Thymus (tissue), 11 donors: ENCODE measurements around the gene USP5. TPM values are rescaled to one million over a fixed set of nuclear protein-coding genes. Genes with fewer than 3 reads are reported as not detected.

Experiments used
- DNase-seq, 9 donors: peaks; one replicate each; pipeline ENCODE4 v3.0.0-alpha.2; 2013; ENCODE audit warnings: low spot score in 9 of 9, low read depth in 6 of 9, missing footprints in 1 of 9
- H3K27ac ChIP-seq, 2 donors: one replicate each; pipeline ENCODE4 v1.5.1; 2013; ENCODE audit warnings: control low read depth in 1 of 2, low read depth in 1 of 2, low read length in 1 of 2, mild to moderate bottlenecking in 1 of 2, moderate library complexity in 1 of 2
- H3K27me3 ChIP-seq, 2 donors: one replicate each; pipeline ENCODE4 v1.5.1; 2013; ENCODE audit warnings: low read length in 1 of 2; ENCODE audit not compliant: control insufficient read depth in 2 of 2, insufficient read depth in 1 of 2
- H3K36me3 ChIP-seq, 2 donors: one replicate each; pipeline ENCODE4 v1.5.1; 2013; ENCODE audit warnings: low read length in 1 of 2, mild to moderate bottlenecking in 1 of 2, moderate library complexity in 1 of 2; ENCODE audit not compliant: control insufficient read depth in 2 of 2, insufficient read depth in 2 of 2
- H3K4me1 ChIP-seq, 2 donors: one replicate each; pipeline ENCODE4 v1.5.1; 2013; ENCODE audit warnings: low read length in 2 of 2; ENCODE audit not compliant: control insufficient read depth in 2 of 2, insufficient read depth in 2 of 2
- H3K4me3 ChIP-seq, 2 donors: one replicate each; pipeline ENCODE4 v1.5.1; 2013; ENCODE audit warnings: low read length in 2 of 2, control low read depth in 1 of 2, mild to moderate bottlenecking in 1 of 2
- H3K9me3 ChIP-seq, 2 donors: one replicate each; pipeline ENCODE4 v1.5.1; 2013; ENCODE audit warnings: low read length in 1 of 2, mild to moderate bottlenecking in 1 of 2; ENCODE audit not compliant: control insufficient read depth in 2 of 2, insufficient read depth in 1 of 2
- WGBS: extraction: QIAGEN DNeasy Blood & Tissue Kit; methylation state at CpG from one replicate; pipeline ENCODE4 v1.1.7; 2013; 5-methylcytosine and 5-hydroxymethylcytosine counted together
- polyA plus RNA-seq: library from polyadenylated mRNA; stranded (reverse); fragments of 200-250 nt; gene quantifications from one replicate; pipeline ENCODE4 v1.2.3, GENCODE V29; 2013
- total RNA-seq: library from RNA; stranded (reverse); fragments of 120-200 nt; gene quantifications from one replicate; pipeline ENCODE4 v1.2.4, GENCODE V29; 2013
- donor health status: healthy.

USP5 gene
- total and polyA plus RNA-seq, 2 donors: 32.2 to 61.1 TPM

DNA sequence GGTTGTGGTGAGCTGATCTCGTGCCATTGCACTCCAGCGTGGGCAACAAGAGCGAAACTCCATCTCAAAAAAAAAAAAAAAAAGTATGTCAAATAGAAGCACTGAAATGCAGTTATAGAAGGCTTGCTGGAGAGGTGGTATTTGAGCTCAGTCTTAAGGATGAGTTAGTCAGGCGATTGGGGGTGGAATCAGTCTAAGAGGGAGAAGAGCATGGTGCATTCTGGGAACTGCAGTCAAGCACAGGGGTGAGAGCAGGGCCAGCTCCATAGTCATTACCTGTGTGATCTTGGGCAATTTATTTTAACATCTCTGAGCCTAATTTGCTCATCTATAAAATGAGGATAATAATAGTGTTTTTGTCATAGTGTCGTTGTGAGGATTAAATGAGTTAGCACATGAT, 17.1 kb upstream of the USP5 start:
- Histone ChIP-seq H3K36me3 (no peaks in the 10 kb centered on the region), H3K4me3 (no peak overlapping the region), H3K4me1 (peaks cover 0 to 6% of the 10 kb centered on the region in 2 donors), H3K27me3 (peaks cover 11 to 40% of the 10 kb centered on the region in 2 donors), H3K9me3 (no peaks in the 10 kb centered on the region), H3K27ac (no peak overlapping the region)
- 92% methylated on average over 5 of the region's 5 CpGs for WGBS
- DNase-seq: no peak

DNA sequence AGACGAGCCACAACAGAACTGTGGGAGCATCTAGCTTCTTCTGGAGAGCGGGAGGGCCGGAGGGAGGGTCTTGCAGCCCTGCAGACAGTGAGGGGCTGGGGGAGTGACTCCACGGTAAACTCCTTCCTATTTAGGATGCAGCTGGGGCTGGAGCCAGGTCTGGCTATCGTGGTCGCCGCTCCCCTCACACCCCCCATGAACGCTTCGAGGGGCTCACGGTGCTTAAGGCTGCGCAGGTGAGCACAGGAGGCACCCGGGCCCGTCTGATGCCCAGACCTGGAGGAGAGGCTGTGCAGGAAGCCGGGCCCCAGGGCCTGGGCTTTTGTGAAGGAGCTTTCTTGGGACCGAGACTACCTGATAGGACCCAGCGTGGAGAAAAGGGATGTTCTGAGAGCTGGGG, 15.1 kb upstream of the USP5 start:
- Histone ChIP-seq H3K36me3 (no peaks in the 10 kb centered on the region), H3K27ac (no peak overlapping the region), H3K4me3 (no peak overlapping the region), H3K4me1 (peaks cover 0 to 4% of the 10 kb centered on the region in 2 donors), H3K9me3 (no peaks in the 10 kb centered on the region), H3K27me3 (peaks cover 0 to 24% of the 10 kb centered on the region in 2 donors)
- DNase-seq: no peak
- 95% methylated on average over 16 of the region's 16 CpGs for WGBS

DNA sequence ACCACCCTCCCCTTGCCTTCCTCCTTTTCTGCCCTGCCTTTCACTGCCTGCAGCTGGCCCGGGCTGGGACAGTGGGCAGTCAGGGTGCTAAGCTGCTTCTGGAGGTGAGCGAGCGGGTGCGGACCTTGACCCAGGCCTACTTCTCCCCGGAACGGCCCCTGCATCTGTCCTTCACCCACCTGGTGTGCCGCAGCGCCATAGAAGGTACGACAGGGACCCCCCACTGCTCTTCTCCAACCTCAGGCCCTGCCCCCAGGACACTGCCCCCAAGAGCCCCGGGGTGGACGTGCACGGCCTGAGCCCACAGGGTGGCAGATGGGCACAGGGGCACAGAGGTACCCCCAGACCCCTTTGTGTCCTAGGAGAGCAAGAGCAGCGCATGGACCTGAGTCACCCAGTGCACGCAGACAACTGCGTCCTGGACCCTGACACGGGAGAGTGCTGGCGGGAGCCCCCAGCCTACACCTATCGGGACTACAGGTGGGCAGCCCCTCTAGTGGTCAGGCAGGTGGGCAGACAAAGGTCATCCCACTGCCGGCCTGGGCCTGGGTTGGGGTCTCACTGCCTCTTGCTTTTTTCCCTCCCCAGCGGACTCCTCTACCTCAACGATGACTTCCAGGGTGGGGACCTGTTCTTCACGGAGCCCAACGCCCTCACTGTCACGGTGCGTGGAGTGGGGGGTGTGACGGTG, 14.4 kb upstream of the USP5 start:
- Histone ChIP-seq H3K36me3 (no peaks in the 10 kb centered on the region), H3K27me3 (peaks cover 0 to 20% of the 10 kb centered on the region in 2 donors), H3K4me1 (peaks cover 0 to 4% of the 10 kb centered on the region in 2 donors), H3K4me3 (no peak overlapping the region), H3K27ac (no peak overlapping the region), H3K9me3 (no peaks in the 10 kb centered on the region)
- 97% methylated on average over 26 of the region's 26 CpGs for WGBS
- DNase-seq: no peak

DNA sequence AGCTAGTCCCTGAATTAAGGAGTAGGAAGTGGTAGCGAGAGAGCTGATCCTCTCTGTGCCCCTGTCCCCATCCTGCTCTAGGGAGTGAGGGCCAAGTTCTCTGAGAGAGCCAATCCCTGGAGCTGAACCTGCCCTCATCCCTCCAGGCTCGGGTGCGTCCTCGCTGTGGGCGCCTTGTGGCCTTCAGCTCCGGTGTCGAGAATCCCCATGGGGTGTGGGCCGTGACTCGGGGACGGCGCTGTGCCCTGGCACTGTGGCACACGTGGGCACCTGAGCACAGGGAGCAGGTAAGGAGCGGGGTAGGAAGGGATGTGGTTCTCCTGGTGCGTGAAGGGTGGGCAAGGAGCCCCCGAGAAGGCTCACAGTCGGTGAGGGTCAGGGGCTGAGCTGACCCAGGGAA, 13.1 kb upstream of the USP5 start:
- Histone ChIP-seq H3K4me3 (no peak overlapping the region), H3K27ac (no peak overlapping the region), H3K9me3 (no peaks in the 10 kb centered on the region), H3K36me3 (no peaks in the 10 kb centered on the region), H3K27me3 (peaks cover 0 to 15% of the 10 kb centered on the region in 2 donors), H3K4me1 (peaks cover 0 to 4% of the 10 kb centered on the region in 2 donors)
- no peak for DNase-seq
- 98% methylated on average over 16 of the region's 16 CpGs for WGBS

DNA sequence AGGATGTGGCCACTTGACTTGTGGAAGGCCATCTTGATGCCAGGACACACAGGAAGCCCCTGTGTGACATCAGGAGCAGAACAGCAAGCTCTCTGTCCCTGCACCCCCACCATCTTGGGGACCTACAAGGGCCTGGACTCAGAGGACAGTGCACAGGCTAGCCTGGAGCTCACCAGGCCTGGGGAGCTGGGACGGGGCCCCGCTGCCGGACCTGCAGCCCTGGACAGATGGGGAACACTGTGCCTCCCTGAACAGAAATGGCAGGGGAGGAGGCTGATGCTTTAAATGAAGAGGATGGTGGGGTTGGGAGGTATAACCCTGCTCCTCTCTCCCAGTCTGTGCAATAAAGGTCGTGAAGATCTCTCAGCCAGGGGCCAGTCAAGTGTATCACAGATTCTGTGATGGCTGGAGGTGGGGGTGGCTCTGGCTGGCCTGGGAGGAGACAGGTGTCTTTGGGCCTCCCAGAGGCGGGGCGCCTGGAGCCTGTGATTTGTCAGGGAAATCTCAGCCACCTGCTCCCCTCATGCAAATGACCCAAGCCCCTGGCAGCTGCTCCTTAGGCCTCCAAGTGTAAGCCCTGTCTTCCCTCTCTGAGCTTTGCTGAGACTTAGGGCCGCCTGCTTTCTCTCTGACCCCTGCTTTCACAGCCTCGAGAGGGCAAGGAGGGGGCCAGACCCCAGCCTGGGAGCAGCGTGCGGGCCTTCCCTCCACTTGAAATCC, 12.3 kb upstream of the USP5 start:
- H3K4me3 ChIP-seq: no peak overlapping the region
- WGBS: 94% methylated on average over 10 of the region's 10 CpGs
- H3K9me3 ChIP-seq: no peaks in the 10 kb centered on the region
- no peak for DNase-seq
- H3K4me1 ChIP-seq: peaks cover 0 to 4% of the 10 kb centered on the region in 2 donors
- peaks cover 0 to 13% of the 10 kb centered on the region in 2 donors for H3K27me3 ChIP-seq
- H3K27ac ChIP-seq: no peak overlapping the region
- H3K36me3 ChIP-seq: no peaks in the 10 kb centered on the region

DNA sequence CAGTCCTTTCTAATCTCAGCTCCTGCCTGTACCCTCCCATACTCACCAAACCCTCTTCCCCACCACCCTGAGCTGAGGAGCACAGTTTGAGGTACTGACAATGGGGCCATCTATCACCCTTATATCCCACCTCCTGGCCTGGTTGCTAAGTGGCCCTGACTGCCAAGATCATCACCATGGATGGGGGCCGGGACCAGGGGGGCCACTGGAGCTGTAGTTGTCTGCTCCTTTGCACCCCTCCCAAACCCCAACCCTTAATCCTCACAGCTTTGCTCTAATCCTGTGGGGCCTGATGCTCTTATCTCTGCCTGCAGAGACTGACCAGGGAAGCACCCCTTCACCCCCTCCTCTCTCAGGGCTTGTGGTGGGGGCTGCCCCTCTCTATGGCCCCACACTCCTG, 11.6 kb upstream of the USP5 start:
- 96% methylated on average over 1 of the region's 1 CpG for WGBS
- H3K4me1 ChIP-seq: peaks cover 0 to 4% of the 10 kb centered on the region in 2 donors
- no peak overlapping the region for H3K27ac ChIP-seq
- peaks cover 4% of the 10 kb centered on the region in 2 donors for H3K36me3 ChIP-seq
- no peaks in the 10 kb centered on the region for H3K9me3 ChIP-seq
- no peak for DNase-seq
- no peak overlapping the region for H3K4me3 ChIP-seq
- peaks cover 0 to 13% of the 10 kb centered on the region in 2 donors for H3K27me3 ChIP-seq

DNA sequence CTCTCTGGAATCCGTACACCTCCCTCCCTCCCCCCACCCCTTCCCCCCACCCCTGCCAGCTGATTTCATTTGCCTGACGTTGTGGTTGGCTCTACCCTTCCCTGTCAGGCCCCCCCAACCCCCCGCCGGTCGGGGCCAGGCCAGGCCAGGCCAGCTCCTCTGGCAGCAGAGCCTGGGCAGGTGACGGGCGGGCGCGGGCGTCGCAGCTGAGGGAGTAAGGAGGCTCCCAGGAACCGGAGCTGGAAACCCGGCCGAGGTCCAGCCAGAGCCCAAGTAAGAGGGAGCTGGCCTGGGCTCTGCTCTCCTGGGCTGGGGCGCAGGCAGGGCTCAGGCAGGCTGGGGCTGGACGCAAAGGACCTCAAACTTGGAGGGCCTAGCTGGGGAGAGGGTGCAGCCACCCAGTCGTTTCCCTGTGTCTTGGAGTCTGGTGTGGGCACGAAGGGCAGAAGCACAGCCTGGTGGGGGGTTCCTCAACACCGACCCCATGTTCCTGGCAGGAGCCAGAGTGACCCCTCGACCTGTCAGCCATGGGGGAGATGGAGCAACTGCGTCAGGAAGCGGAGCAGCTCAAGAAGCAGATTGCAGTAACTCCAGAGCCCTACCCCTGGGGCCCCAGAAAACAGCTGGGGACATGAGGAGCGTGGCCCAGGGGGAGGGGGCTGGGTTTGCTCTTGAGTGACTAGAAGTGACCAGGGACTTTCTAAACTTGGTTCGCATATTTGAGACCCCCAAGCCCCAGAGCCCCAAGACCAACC, 11.0 kb upstream of the USP5 start, which contains the start of gene GNB3:
GNB3 (plus strand) TSS at position 165 of the 755 bp plus-strand sequence; CDS start at position 528, 363 bp downstream.
- WGBS: 89% methylated on average over 24 of the region's 24 CpGs
- Histone ChIP-seq H3K9me3 (no peaks in the 10 kb centered on the region), H3K36me3 (peaks cover 6 to 10% of the 10 kb centered on the region in 2 donors), H3K27me3 (peaks cover 0 to 13% of the 10 kb centered on the region in 2 donors), H3K4me1 (no peaks in the 10 kb centered on the region), H3K4me3 (no peak within 1 kb of the TSS), H3K27ac (no peak within 1 kb of the TSS)
- no peak for DNase-seq

DNA sequence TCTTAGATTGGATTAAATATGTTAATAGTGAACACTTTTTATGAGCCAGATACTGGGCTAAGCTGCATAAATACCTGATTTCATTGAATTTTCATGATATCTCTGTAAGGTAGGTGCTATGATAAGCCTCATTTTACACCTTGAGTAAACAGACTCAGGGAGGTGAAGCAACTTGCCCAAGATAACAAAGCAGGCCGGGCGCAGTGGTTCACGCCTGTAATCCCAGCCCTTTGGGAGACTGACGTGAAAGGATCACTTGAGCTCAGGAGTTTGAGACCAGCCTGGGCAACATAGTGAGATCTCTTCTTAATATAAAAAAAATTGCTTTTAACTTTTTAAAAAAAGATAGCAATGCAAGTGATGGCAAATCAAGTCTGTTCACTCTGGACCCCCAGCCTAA, 9.9 kb upstream of the USP5 start:
- H3K36me3 ChIP-seq: peaks cover 17 to 19% of the 10 kb centered on the region in 2 donors
- 96% methylated on average over 4 of the region's 4 CpGs for WGBS
- no peak overlapping the region for H3K27ac ChIP-seq
- peaks cover 0 to 13% of the 10 kb centered on the region in 2 donors for H3K27me3 ChIP-seq
- H3K4me1 ChIP-seq: no peaks in the 10 kb centered on the region
- no peaks in the 10 kb centered on the region for H3K9me3 ChIP-seq
- H3K4me3 ChIP-seq: no peak overlapping the region
- DNase-seq: no peak
